ENCODE results near the gene PLCH1. TPM values are rescaled to one million over a fixed set of nuclear protein-coding genes. Genes with fewer than 3 reads are reported as not detected.
A peak's percentile ranks its signal among the peaks of the same experiment; 100 is the strongest.

The PLCH1 gene
- total RNA-seq, 1 experiment from 2014 or later = 3.8 TPM

- DNase-seq (ENCODE audit: low read depth, low spot score) (no peak), ATAC-seq (no peak)
- intact Hi-C loops (cut with micrococcal nuclease) = no loop called here
- no peaks in the 10 kb centered on the region for H3K36me3 ChIP-seq (ENCODE audit: control insufficient read depth in 1 of 2, insufficient read depth in 2 of 2, low read length in 2 of 2)
- ChIA-PET POLR2A (no interaction called here), CTCF (no interaction called here), RAD21 (ENCODE audit: low non-redundant PET in 1 of 2, low total read pairs in 2 of 2, uncharacterized antibody in 2 of 2, unreplicated experiment in 2 of 2) (no interaction called here)
- no peaks in the 10 kb centered on the region for H3K79me2 ChIP-seq (ENCODE audit: insufficient read depth, low read length)
- no TSS peak for BruUV-seq (replicated peaks)
- no peaks in the 10 kb centered on the region for H4K20me1 ChIP-seq (ENCODE audit: insufficient read depth)
- H3K4me2 ChIP-seq (ENCODE audit: low read length) = no peak overlapping the region
- no peaks in the 10 kb centered on the region for H3K27me3 ChIP-seq (ENCODE audit: insufficient read depth, low read length)
- peaks cover 8 to 20% of the 10 kb centered on the region in 2 experiments; a peak in 3 of 4 replicates for H3K4me1 ChIP-seq (ENCODE audit: control insufficient read depth in 1 of 2, insufficient read depth in 2 of 2, low read length in 2 of 2)
- no peaks in the 10 kb centered on the region for H3K9me2 ChIP-seq (ENCODE audit: insufficient read depth)
- H2AFZ ChIP-seq (ENCODE audit: low read depth, low read length, poor library complexity, severe bottlenecking) = no peak overlapping the region
- H3K9me3 ChIP-seq (ENCODE audit: control insufficient read depth in 1 of 2, insufficient read depth in 1 of 2, low read depth in 1 of 2, low read length in 2 of 2) = no peaks in the 10 kb centered on the region
- no peak for TF ChIP-seq RAD21 (IDR thresholded peaks at IDR 0.05; ENCODE audit: low read depth)
- no peak for TF ChIP-seq ZNF274 (IDR thresholded peaks at IDR 0.05; ENCODE audit: low read depth, low read length)
- TF ChIP-seq POLR2AphosphoS5 (IDR thresholded peaks at IDR 0.05; ENCODE audit: low read depth, low read length) = no peak
- TF ChIP-seq SRF (IDR thresholded peaks at IDR 0.05; ENCODE audit: low read depth) = no peak
- TF ChIP-seq CBX3 (IDR thresholded peaks at IDR 0.05; ENCODE audit: low read depth) = no peak
- TF ChIP-seq ATF3 (IDR thresholded peaks at IDR 0.05) = no peak
- TF ChIP-seq YY1 (IDR thresholded peaks at IDR 0.05; ENCODE audit: extremely low read depth, insufficient replicate concordance, low read depth, low read length) = no peak
- TF ChIP-seq SP1 (IDR thresholded peaks at IDR 0.05; ENCODE audit: low read depth) = no peak
- no peak overlapping the region for H3K9ac ChIP-seq (ENCODE audit: low read length)
- H3K27ac ChIP-seq (ENCODE audit: low read depth, low read length) = no peak overlapping the region
- H3K4me3 ChIP-seq (replicated peaks in 1 of 2; ENCODE audit: low read depth in 1 of 2, low read length in 2 of 2) = no peak overlapping the region
These were observed 188.3 kb downstream of the PLCH1 start for GRCh38 chr3:155556531-155556930.

DNA sequence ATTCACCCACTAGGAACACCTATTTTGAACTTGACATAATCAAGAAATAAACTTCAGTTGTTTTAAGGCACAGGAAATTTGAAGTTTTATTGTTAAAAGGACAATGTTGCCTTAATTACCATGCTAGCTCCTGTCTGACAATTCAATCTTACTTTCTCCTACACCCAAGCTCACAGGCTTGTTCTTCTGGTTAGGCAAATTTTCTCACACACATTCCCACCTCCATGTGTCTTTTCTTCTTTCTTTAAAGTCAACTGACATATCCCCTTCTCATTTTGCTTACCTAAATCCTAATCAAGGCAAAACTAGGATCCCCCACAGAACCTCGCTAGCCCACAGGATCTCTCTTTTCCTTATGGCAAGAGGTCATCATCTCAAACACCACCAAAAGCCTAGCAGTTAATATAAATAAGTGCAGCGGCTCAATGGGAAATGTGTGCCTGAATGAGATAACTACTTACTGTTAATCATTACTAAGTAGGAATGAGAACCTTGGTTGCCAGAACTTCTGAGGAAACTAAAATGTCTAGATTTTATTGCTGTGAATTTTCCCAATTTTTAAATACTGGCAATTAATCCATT lies 189.3 kb downstream of the PLCH1 start:
- Histone ChIP-seq H3K9me3 (ENCODE audit: control insufficient read depth in 1 of 2, insufficient read depth in 1 of 2, low read depth in 1 of 2, low read length in 2 of 2) (no peaks in the 10 kb centered on the region), H3K9me2 (ENCODE audit: insufficient read depth) (no peaks in the 10 kb centered on the region), H3K36me3 (ENCODE audit: control insufficient read depth in 1 of 2, insufficient read depth in 2 of 2, low read length in 2 of 2) (no peaks in the 10 kb centered on the region), H3K27ac (ENCODE audit: low read depth, low read length) (no peak overlapping the region), H3K4me2 (ENCODE audit: low read length) (peak overlapping the region; percentile 18; the same call in 1 of the 2 replicates), H2AFZ (ENCODE audit: low read depth, low read length, poor library complexity, severe bottlenecking) (no peak overlapping the region), H3K4me3 (replicated peaks in 1 of 2; ENCODE audit: low read depth in 1 of 2, low read length in 2 of 2) (no peak overlapping the region), H3K9ac (ENCODE audit: low read length) (no peak overlapping the region), H4K20me1 (ENCODE audit: insufficient read depth) (no peaks in the 10 kb centered on the region), H3K79me2 (ENCODE audit: insufficient read depth, low read length) (no peaks in the 10 kb centered on the region), H3K27me3 (ENCODE audit: insufficient read depth, low read length) (no peaks in the 10 kb centered on the region), H3K4me1 (ENCODE audit: control insufficient read depth in 1 of 2, insufficient read depth in 2 of 2, low read length in 2 of 2) (peaks cover 8 to 17% of the 10 kb centered on the region in 2 experiments; a peak in 3 of 4 replicates)
- DNase-seq (ENCODE audit: low read depth, low spot score) = no peak
- ATAC-seq = no peak
- ChIA-PET POLR2A (no interaction called here), CTCF (no interaction called here), RAD21 (ENCODE audit: low non-redundant PET in 1 of 2, low total read pairs in 2 of 2, uncharacterized antibody in 2 of 2, unreplicated experiment in 2 of 2) (no interaction called here)
- BruUV-seq (replicated peaks) = no TSS peak
- TF ChIP-seq, protein P1, sequence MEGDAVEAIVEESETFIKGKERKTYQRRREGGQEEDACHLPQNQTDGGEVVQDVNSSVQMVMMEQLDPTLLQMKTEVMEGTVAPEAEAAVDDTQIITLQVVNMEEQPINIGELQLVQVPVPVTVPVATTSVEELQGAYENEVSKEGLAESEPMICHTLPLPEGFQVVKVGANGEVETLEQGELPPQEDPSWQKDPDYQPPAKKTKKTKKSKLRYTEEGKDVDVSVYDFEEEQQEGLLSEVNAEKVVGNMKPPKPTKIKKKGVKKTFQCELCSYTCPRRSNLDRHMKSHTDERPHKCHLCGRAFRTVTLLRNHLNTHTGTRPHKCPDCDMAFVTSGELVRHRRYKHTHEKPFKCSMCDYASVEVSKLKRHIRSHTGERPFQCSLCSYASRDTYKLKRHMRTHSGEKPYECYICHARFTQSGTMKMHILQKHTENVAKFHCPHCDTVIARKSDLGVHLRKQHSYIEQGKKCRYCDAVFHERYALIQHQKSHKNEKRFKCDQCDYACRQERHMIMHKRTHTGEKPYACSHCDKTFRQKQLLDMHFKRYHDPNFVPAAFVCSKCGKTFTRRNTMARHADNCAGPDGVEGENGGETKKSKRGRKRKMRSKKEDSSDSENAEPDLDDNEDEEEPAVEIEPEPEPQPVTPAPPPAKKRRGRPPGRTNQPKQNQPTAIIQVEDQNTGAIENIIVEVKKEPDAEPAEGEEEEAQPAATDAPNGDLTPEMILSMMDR (IDR thresholded peaks at IDR 0.05 in 2 of 3, conservative IDR thresholded peaks at IDR 0.05 in 1 of 3; ENCODE audit: borderline replicate concordance in 1 of 3, insufficient read depth in 1 of 3, low read depth in 2 of 3, low read length in 2 of 3) = no peak
- TF ChIP-seq CBX3 (IDR thresholded peaks at IDR 0.05; ENCODE audit: low read depth) (no peak), EZH2 (IDR thresholded peaks at IDR 0.05) (no peak), YY1 (IDR thresholded peaks at IDR 0.05; ENCODE audit: extremely low read depth, insufficient replicate concordance, low read depth, low read length) (no peak), RAD21 (IDR thresholded peaks at IDR 0.05; ENCODE audit: low read depth) (no peak), TCF7L2 (IDR thresholded peaks at IDR 0.05; ENCODE audit: borderline replicate concordance, extremely low read depth, insufficient read depth, insufficient read length) (no peak), POLR2A (IDR thresholded peaks at IDR 0.05; ENCODE audit: borderline replicate concordance, extremely low read depth, insufficient read depth, insufficient read length) (no peak), ZNF274 (IDR thresholded peaks at IDR 0.05; ENCODE audit: low read depth, low read length) (no peak), FOSL1 (IDR thresholded peaks at IDR 0.05; ENCODE audit: low read depth) (no peak), EZH2phosphoT487 (IDR thresholded peaks at IDR 0.05; ENCODE audit: borderline replicate concordance) (no peak), SIN3A (IDR thresholded peaks at IDR 0.05; ENCODE audit: low read depth) (no peak), ZFX (IDR thresholded peaks at IDR 0.05) (no peak)
- intact Hi-C loops (cut with micrococcal nuclease) = no loop called here
